Fibroblast of lung (primary cell): ENCODE measurements around the gene ZFP2. TPM values are rescaled to one million over a fixed set of nuclear protein-coding genes. Genes with fewer than 3 reads are reported as not detected.

Experiments used
- DNase-seq, 2 donors: peaks; one replicate each; pipeline versions ENCODE4 v3.0.0 to v3.0.0-alpha.2; 2010; ENCODE audit warnings: low read depth in 2 of 2
- H2AFZ ChIP-seq: 2 replicates; pipeline ENCODE4 v1.5.1; 2012; ENCODE audit warnings: low read length, control low read depth, inconsistent platforms
- H3K27ac ChIP-seq: 2 replicates; pipeline ENCODE4 v1.5.1; 2011; ENCODE audit warnings: low read length, control low read depth; ENCODE audit not compliant: insufficient read depth
- H3K27me3 ChIP-seq: 2 replicates; pipeline ENCODE4 v1.5.1; 2011; ENCODE audit warnings: mild to moderate bottlenecking, low read length; ENCODE audit not compliant: control insufficient read depth, insufficient read depth
- H3K36me3 ChIP-seq: 2 replicates; pipeline ENCODE4 v1.5.1; 2011; ENCODE audit warnings: low read length; ENCODE audit not compliant: control insufficient read depth, insufficient read depth
- H3K4me1 ChIP-seq: 2 replicates; pipeline ENCODE4 v1.5.1; 2011; ENCODE audit warnings: low read length; ENCODE audit not compliant: control insufficient read depth, insufficient read depth; ENCODE audit errors: extremely low read depth
- H3K4me2 ChIP-seq: 2 replicates; pipeline ENCODE4 v1.5.1; 2011; ENCODE audit warnings: low read length, control low read depth; ENCODE audit not compliant: insufficient read depth; ENCODE audit errors: extremely low read depth
- H3K4me3 ChIP-seq, 4 experiments: fragments of 200-600 bp in 1 of 4; sonication (generic) in 1 of 4; replicated peaks in 1 of 4; 2 replicates each; pipeline ENCODE4 v1.5.1; 2011 to 2016; ENCODE audit warnings: low read length in 4 of 4, low read depth in 3 of 4, mild to moderate bottlenecking in 3 of 4, control low read depth in 2 of 4, inconsistent platforms in 1 of 4, mixed read lengths in 1 of 4; ENCODE audit not compliant: insufficient read depth in 1 of 4; ENCODE audit errors: control extremely low read depth in 1 of 4
- H3K79me2 ChIP-seq: 2 replicates; pipeline ENCODE4 v1.5.1; 2012; ENCODE audit warnings: mild to moderate bottlenecking, low read length, inconsistent platforms; ENCODE audit not compliant: control insufficient read depth, insufficient read depth
- H3K9ac ChIP-seq: 2 replicates; pipeline ENCODE4 v1.5.1; 2011; ENCODE audit warnings: mild to moderate bottlenecking, low read length, control low read depth; ENCODE audit not compliant: insufficient read depth
- H3K9me3 ChIP-seq: 2 replicates; pipeline ENCODE4 v1.5.1; 2012; ENCODE audit warnings: low read depth, low read length; ENCODE audit not compliant: control insufficient read depth, insufficient read depth
- H4K20me1 ChIP-seq: 2 replicates; pipeline ENCODE4 v1.5.1; 2011; ENCODE audit warnings: low read length; ENCODE audit not compliant: control insufficient read depth, insufficient read depth; ENCODE audit errors: extremely low read depth
- EZH2 ChIP-seq: IDR thresholded peaks from 2 replicates; pipeline ENCODE4 v1.5.1; 2012; ENCODE audit warnings: low read length, control low read depth, mild to moderate bottlenecking; ENCODE audit errors: missing control alignments
- polyA plus RNA-seq, 2 donors: library from polyadenylated mRNA; depleted of rRNA in 1 of 2; stranded (reverse) in 1 of 2; unstranded in 1 of 2; fragments of >200 nt; gene quantifications; 2 replicates each; pipeline ENCODE4 v1.2.1, GENCODE V29; 2011 to 2012; ENCODE audit warnings: missing spikeins in 1 of 2
- total RNA-seq: library from RNA; depleted of rRNA; stranded (reverse); fragments of >200 nt; gene quantifications from 2 replicates; pipeline ENCODE4 v1.2.1, GENCODE V29; 2014
- TF ChIP-seq, protein P1 (sequence below), 2 donors: IDR thresholded peaks in 1 of 2; conservative IDR thresholded peaks in 1 of 2; 1 replicate in 1 of 2; 2 replicates in 1 of 2; pipeline ENCODE4 v1.5.1; 2011 to 2012; ENCODE audit warnings: low read length in 2 of 2, control low read depth in 1 of 2, inconsistent platforms in 1 of 2, low read depth in 1 of 2, mild to moderate bottlenecking in 1 of 2

The ZFP2 gene
- total and polyA plus RNA-seq, 2 donors (not counting 1 experiment from before 2014, with no cell fraction given): 0.30 to 2.8 TPM

DNA sequence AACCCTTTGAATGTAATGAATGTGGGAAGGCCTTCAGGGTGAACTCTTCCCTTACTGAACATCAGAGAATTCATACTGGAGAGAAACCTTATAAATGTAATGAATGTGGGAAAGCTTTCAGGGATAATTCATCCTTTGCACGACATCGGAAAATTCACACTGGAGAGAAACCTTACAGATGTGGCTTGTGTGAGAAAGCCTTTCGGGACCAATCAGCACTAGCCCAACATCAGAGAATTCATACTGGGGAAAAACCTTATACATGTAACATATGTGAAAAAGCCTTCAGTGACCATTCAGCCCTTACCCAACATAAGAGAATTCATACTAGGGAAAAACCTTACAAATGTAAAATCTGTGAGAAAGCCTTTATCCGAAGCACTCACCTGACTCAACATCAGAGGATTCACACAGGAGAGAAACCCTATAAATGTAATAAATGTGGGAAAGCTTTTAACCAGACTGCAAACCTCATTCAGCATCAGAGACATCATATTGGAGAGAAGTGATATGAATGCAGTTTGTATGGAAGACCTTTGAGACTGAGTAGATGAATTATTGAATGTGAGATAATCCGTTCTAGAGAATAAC lies 69.8 kb downstream of the ZFP2 start:
- Histone ChIP-seq H2AFZ (no peak overlapping the region), H3K4me2 (no peak overlapping the region), H3K79me2 (no peaks in the 10 kb centered on the region), H3K4me3 (no peak overlapping the region), H3K27me3 (no peaks in the 10 kb centered on the region), H3K27ac (no peak overlapping the region), H4K20me1 (no peaks in the 10 kb centered on the region), H3K9me3 (no peaks in the 10 kb centered on the region), H3K4me1 (no peaks in the 10 kb centered on the region), H3K36me3 (no peaks in the 10 kb centered on the region), H3K9ac (no peak overlapping the region)
- DNase-seq: no peak
- TF ChIP-seq, protein P1, sequence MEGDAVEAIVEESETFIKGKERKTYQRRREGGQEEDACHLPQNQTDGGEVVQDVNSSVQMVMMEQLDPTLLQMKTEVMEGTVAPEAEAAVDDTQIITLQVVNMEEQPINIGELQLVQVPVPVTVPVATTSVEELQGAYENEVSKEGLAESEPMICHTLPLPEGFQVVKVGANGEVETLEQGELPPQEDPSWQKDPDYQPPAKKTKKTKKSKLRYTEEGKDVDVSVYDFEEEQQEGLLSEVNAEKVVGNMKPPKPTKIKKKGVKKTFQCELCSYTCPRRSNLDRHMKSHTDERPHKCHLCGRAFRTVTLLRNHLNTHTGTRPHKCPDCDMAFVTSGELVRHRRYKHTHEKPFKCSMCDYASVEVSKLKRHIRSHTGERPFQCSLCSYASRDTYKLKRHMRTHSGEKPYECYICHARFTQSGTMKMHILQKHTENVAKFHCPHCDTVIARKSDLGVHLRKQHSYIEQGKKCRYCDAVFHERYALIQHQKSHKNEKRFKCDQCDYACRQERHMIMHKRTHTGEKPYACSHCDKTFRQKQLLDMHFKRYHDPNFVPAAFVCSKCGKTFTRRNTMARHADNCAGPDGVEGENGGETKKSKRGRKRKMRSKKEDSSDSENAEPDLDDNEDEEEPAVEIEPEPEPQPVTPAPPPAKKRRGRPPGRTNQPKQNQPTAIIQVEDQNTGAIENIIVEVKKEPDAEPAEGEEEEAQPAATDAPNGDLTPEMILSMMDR (conservative IDR thresholded peaks at IDR 0.05 in 1 of 2, IDR thresholded peaks at IDR 0.05 in 1 of 2; ENCODE audit: low read depth in 1 of 2, low read length in 2 of 2): no peak
- TF ChIP-seq EZH2: no peak

DNA sequence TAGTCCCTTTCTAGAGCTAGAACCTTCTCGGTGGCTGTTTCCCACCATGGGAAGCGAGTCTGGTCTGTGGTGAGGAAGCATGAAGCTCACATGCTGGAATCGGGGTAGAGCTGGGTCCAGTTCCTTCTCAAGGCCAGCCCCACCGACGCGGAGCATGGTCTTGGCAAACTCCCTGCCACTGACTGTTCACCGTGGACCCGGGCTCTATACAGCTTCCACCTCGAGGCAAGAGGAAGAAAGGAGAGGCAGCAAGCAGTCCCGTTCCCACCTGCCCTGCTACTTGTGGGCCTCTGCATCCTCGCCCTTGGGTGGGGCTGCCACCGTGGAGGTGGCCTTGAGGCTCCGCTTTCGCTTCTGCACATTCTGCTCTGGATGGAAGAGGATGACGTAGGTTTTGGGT lies 85.7 kb downstream of the ZFP2 start:
- H3K79me2 ChIP-seq: no peaks in the 10 kb centered on the region
- H3K27me3 ChIP-seq: no peaks in the 10 kb centered on the region
- DNase-seq: no peak
- no peak overlapping the region for H3K4me2 ChIP-seq
- H3K36me3 ChIP-seq: no peaks in the 10 kb centered on the region
- no peak overlapping the region for H3K27ac ChIP-seq
- H3K4me1 ChIP-seq: no peaks in the 10 kb centered on the region
- TF ChIP-seq EZH2: no peak
- TF ChIP-seq, protein P1 (conservative IDR thresholded peaks at IDR 0.05 in 1 of 2, IDR thresholded peaks at IDR 0.05 in 1 of 2; ENCODE audit: low read depth in 1 of 2, low read length in 2 of 2): no peak
- H4K20me1 ChIP-seq: no peaks in the 10 kb centered on the region
- no peaks in the 10 kb centered on the region for H3K9me3 ChIP-seq
- no peak overlapping the region for H3K4me3 ChIP-seq
- no peak overlapping the region for H2AFZ ChIP-seq
- no peak overlapping the region for H3K9ac ChIP-seq

Other genes with a start within 250 kb of the ZFP2 start
- 8.5 and 9.2 TPM in 2 replicates for gene ZNF354A, start 165.3 kb upstream of the ZFP2 start, total RNA-seq
- gene ZNF354A, start 165.3 kb upstream of the ZFP2 start, polyA plus RNA-seq: 5.4 and 7.6 TPM in 2 replicates
- gene ZNF354B, start 36.0 kb upstream of the ZFP2 start, total RNA-seq: 8.2 and 9.4 TPM in 2 replicates
- 4.4 and 6.1 TPM in 2 replicates for gene ZNF354B, start 36.0 kb upstream of the ZFP2 start, polyA plus RNA-seq
- 3.1 and 3.3 TPM in 2 replicates for gene ZNF454, start 45.3 kb downstream of the ZFP2 start, total RNA-seq
- 0.59 and 0.64 TPM in 2 replicates for gene ZNF454, start 45.3 kb downstream of the ZFP2 start, polyA plus RNA-seq
- gene GRM6, start 99.4 kb downstream of the ZFP2 start, total RNA-seq: not detected in 2 replicates
- gene GRM6, start 99.4 kb downstream of the ZFP2 start, polyA plus RNA-seq: not detected in 2 replicates
- 6.2 and 7.1 TPM in 2 replicates for gene ZNF879, start 127.9 kb downstream of the ZFP2 start, total RNA-seq
- gene ZNF879, start 127.9 kb downstream of the ZFP2 start, polyA plus RNA-seq: 1.5 and 1.8 TPM in 2 replicates
- 11.8 and 12.4 TPM in 2 replicates for gene ZNF354C, start 164.5 kb downstream of the ZFP2 start, total RNA-seq
- gene ZNF354C, start 164.5 kb downstream of the ZFP2 start, polyA plus RNA-seq: 4.4 and 4.5 TPM in 2 replicates